ENCODE measurements around the gene HIVEP2.

HIVEP2 gene

GRCh38 chr6:142880201-142880600 lies 64.8 kb downstream of the HIVEP2 start:
- Histone ChIP-seq H2BK120ac (ENCODE audit: low read depth, low read length) (no peak overlapping the region), H3K27me3 (ENCODE audit: insufficient read depth, low read length, poor library complexity) (no peaks in the 10 kb centered on the region), H3K9ac (ENCODE audit: low read length) (no peak overlapping the region), H3K56ac (ENCODE audit: low read length) (no peak overlapping the region), H4K8ac (ENCODE audit: low read depth, low read length) (no peak overlapping the region), H2BK15ac (replicated peaks; ENCODE audit: low read depth) (no peak overlapping the region), H3K4me2 (ENCODE audit: low read length) (no peak overlapping the region), H3K23ac (ENCODE audit: low read length) (no peak overlapping the region), H3K36me3 (ENCODE audit: control insufficient read depth, insufficient read depth, low read length) (no peaks in the 10 kb centered on the region), H2BK5ac (ENCODE audit: low read length) (no peak overlapping the region), H4K5ac (ENCODE audit: low read length) (no peak overlapping the region), H3K27ac (ENCODE audit: low read depth, low read length) (no peak overlapping the region), H3K79me2 (ENCODE audit: control insufficient read depth, insufficient read depth, low read length) (no peaks in the 10 kb centered on the region), H3K79me1 (ENCODE audit: low read length) (no peaks in the 10 kb centered on the region), H2AK5ac (ENCODE audit: low read length) (peak overlapping the region; percentile 17), H3K4me1 (ENCODE audit: control insufficient read depth, low read depth, low read length) (peaks cover 23% of the 10 kb centered on the region), H3K18ac (ENCODE audit: low read length) (peak overlapping the region; percentile 18), H3K4me3 (ENCODE audit: low read length) (no peak overlapping the region), H3K4ac (ENCODE audit: low read depth, low read length) (no peak overlapping the region)
- no peak for DNase-seq
- no CpG with 5 or more reads among the region's 2 CpGs for WGBS (ENCODE audit: extremely low coverage, insufficient coverage, low lambda C conversion rate)

- H3K27ac ChIP-seq (ENCODE audit: low read depth, low read length), result no peak overlapping the region
- no peak overlapping the region for H2BK5ac ChIP-seq (ENCODE audit: low read length)
- H3K9ac ChIP-seq (ENCODE audit: low read length), result no peak overlapping the region
- H3K23ac ChIP-seq (ENCODE audit: low read length), result no peak overlapping the region
- peaks cover 29% of the 10 kb centered on the region for H3K4me1 ChIP-seq (ENCODE audit: control insufficient read depth, low read depth, low read length)
- no peak overlapping the region for H3K4me3 ChIP-seq (ENCODE audit: low read length)
- H4K5ac ChIP-seq (ENCODE audit: low read length), result no peak overlapping the region
- H3K36me3 ChIP-seq (ENCODE audit: control insufficient read depth, insufficient read depth, low read length), result no peaks in the 10 kb centered on the region
- no peaks in the 10 kb centered on the region for H3K79me2 ChIP-seq (ENCODE audit: control insufficient read depth, insufficient read depth, low read length)
- no peak overlapping the region for H3K4ac ChIP-seq (ENCODE audit: low read depth, low read length)
- no peak overlapping the region for H2AK5ac ChIP-seq (ENCODE audit: low read length)
- no peak overlapping the region for H2BK120ac ChIP-seq (ENCODE audit: low read depth, low read length)
- no peaks in the 10 kb centered on the region for H3K79me1 ChIP-seq (ENCODE audit: low read length)
- H4K8ac ChIP-seq (ENCODE audit: low read depth, low read length), result no peak overlapping the region
- WGBS (ENCODE audit: extremely low coverage, insufficient coverage, low lambda C conversion rate), result no CpG with 5 or more reads among the region's 2 CpGs
- H3K18ac ChIP-seq (ENCODE audit: low read length), result no peak overlapping the region
- H2BK15ac ChIP-seq (replicated peaks; ENCODE audit: low read depth), result no peak overlapping the region
- no peaks in the 10 kb centered on the region for H3K27me3 ChIP-seq (ENCODE audit: insufficient read depth, low read length, poor library complexity)
- DNase-seq, result peak; percentile 81
- no peak overlapping the region for H3K56ac ChIP-seq (ENCODE audit: low read length)
- no peak overlapping the region for H3K4me2 ChIP-seq (ENCODE audit: low read length)
Measured at GRCh38 chr6:142879527-142879926, 65.4 kb downstream of the HIVEP2 start.

DNA sequence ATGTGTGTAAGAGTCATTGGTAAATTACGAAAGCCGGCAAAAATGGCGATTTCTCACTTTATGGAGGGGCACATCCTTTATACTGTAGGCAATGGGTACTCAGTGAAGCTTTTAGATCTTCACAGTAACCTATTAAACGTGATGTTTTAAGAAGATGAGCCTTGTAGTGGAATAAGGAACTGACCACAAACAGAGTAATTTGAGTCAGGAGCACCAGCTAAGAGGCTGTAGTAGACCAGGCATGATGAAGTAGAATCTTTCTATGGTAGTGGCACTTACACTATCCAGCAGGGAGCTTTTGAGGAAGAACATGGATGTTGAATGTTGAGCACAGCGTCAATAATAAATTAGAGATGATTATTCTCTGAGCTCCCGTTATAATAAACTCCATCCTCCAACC lies 65.9 kb downstream of the HIVEP2 start:
- no CpG with 5 or more reads among the region's 6 CpGs for WGBS (ENCODE audit: extremely low coverage, insufficient coverage, low lambda C conversion rate)
- Histone ChIP-seq H3K18ac (ENCODE audit: low read length) (no peak overlapping the region), H2AK5ac (ENCODE audit: low read length) (no peak overlapping the region), H3K27ac (ENCODE audit: low read depth, low read length) (no peak overlapping the region), H3K4me1 (ENCODE audit: control insufficient read depth, low read depth, low read length) (peaks cover 32% of the 10 kb centered on the region), H3K23ac (ENCODE audit: low read length) (no peak overlapping the region), H3K9ac (ENCODE audit: low read length) (no peak overlapping the region), H3K56ac (ENCODE audit: low read length) (peak overlapping the region; percentile 11), H3K79me1 (ENCODE audit: low read length) (no peaks in the 10 kb centered on the region), H2BK15ac (replicated peaks; ENCODE audit: low read depth) (no peak overlapping the region), H3K27me3 (ENCODE audit: insufficient read depth, low read length, poor library complexity) (no peaks in the 10 kb centered on the region), H2BK5ac (ENCODE audit: low read length) (no peak overlapping the region), H2BK120ac (ENCODE audit: low read depth, low read length) (no peak overlapping the region), H3K4me2 (ENCODE audit: low read length) (no peak overlapping the region), H3K36me3 (ENCODE audit: control insufficient read depth, insufficient read depth, low read length) (no peaks in the 10 kb centered on the region), H3K4ac (ENCODE audit: low read depth, low read length) (no peak overlapping the region), H4K5ac (ENCODE audit: low read length) (no peak overlapping the region), H3K4me3 (ENCODE audit: low read length) (no peak overlapping the region), H4K8ac (ENCODE audit: low read depth, low read length) (no peak overlapping the region), H3K79me2 (ENCODE audit: control insufficient read depth, insufficient read depth, low read length) (no peaks in the 10 kb centered on the region)
- no peak for DNase-seq

DNA sequence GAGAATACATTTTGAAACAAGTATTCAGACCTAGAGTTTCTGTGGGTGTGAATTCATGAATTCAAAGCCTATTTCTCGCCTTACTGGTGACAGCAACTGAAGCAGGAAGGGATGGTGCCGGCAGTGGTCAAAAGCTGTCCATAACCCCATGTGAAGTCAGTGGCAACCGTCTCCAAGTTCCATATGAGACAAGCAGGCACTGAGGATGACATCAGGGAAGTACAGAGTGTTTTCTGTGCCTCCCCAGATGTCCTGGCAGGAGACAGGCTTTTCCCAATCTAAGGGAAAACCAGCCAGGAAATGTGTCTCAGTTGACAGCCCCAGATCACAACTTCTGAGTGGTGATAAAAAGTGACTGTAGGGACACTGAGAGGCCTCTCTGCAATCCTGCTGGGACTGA lies 66.6 kb downstream of the HIVEP2 start:
- H3K9ac ChIP-seq (ENCODE audit: low read length), result no peak overlapping the region
- whole genome bisulfite sequencing (ENCODE audit: extremely low coverage, insufficient coverage, low lambda C conversion rate), result no CpG with 5 or more reads among the region's 3 CpGs
- no peak overlapping the region for H3K18ac ChIP-seq (ENCODE audit: low read length)
- H2BK15ac ChIP-seq (replicated peaks; ENCODE audit: low read depth), result no peak overlapping the region
- peaks cover 32% of the 10 kb centered on the region for H3K4me1 ChIP-seq (ENCODE audit: control insufficient read depth, low read depth, low read length)
- H3K56ac ChIP-seq (ENCODE audit: low read length), result no peak overlapping the region
- H2AK5ac ChIP-seq (ENCODE audit: low read length), result no peak overlapping the region
- no peak overlapping the region for H3K4ac ChIP-seq (ENCODE audit: low read depth, low read length)
- no peaks in the 10 kb centered on the region for H3K36me3 ChIP-seq (ENCODE audit: control insufficient read depth, insufficient read depth, low read length)
- H3K27me3 ChIP-seq (ENCODE audit: insufficient read depth, low read length, poor library complexity), result no peaks in the 10 kb centered on the region
- no peak overlapping the region for H2BK5ac ChIP-seq (ENCODE audit: low read length)
- no peak overlapping the region for H3K4me3 ChIP-seq (ENCODE audit: low read length)
- no peak overlapping the region for H4K8ac ChIP-seq (ENCODE audit: low read depth, low read length)
- H3K79me1 ChIP-seq (ENCODE audit: low read length), result no peaks in the 10 kb centered on the region
- no peaks in the 10 kb centered on the region for H3K79me2 ChIP-seq (ENCODE audit: control insufficient read depth, insufficient read depth, low read length)
- no peak overlapping the region for H3K27ac ChIP-seq (ENCODE audit: low read depth, low read length)
- no peak overlapping the region for H4K5ac ChIP-seq (ENCODE audit: low read length)
- DNase-seq, result peak; percentile 70
- no peak overlapping the region for H3K4me2 ChIP-seq (ENCODE audit: low read length)
- H3K23ac ChIP-seq (ENCODE audit: low read length), result no peak overlapping the region
- no peak overlapping the region for H2BK120ac ChIP-seq (ENCODE audit: low read depth, low read length)

DNA sequence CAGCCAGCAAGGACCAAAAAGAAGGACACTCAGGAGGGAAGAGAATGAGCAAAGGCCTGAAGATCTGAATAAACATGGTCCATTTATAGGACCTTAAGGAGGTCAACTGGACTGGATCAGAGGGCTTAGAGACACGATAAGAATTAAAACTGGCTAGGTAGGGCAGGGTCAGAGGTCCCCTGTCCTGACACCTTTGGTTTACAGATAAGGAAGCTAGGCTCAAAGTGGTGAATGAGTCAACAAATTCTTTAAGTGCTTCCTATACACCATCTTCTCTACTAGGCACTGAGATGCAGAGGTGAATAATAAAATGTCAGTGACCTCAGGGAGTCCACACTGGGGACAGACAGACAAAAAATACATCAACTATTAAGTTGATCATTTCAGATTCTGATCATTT lies 70.3 kb downstream of the HIVEP2 start:
- Histone ChIP-seq H2BK5ac (ENCODE audit: low read length) (no peak overlapping the region), H3K79me1 (ENCODE audit: low read length) (no peaks in the 10 kb centered on the region), H3K4ac (ENCODE audit: low read depth, low read length) (no peak overlapping the region), H4K8ac (ENCODE audit: low read depth, low read length) (no peak overlapping the region), H3K4me1 (ENCODE audit: control insufficient read depth, low read depth, low read length) (peaks cover 28% of the 10 kb centered on the region), H2BK15ac (replicated peaks; ENCODE audit: low read depth) (no peak overlapping the region), H3K56ac (ENCODE audit: low read length) (no peak overlapping the region), H3K79me2 (ENCODE audit: control insufficient read depth, insufficient read depth, low read length) (no peaks in the 10 kb centered on the region), H3K18ac (ENCODE audit: low read length) (peak overlapping the region; percentile 47), H4K5ac (ENCODE audit: low read length) (no peak overlapping the region), H3K4me3 (ENCODE audit: low read length) (no peak overlapping the region), H3K4me2 (ENCODE audit: low read length) (no peak overlapping the region), H3K9ac (ENCODE audit: low read length) (no peak overlapping the region), H2BK120ac (ENCODE audit: low read depth, low read length) (no peak overlapping the region), H3K23ac (ENCODE audit: low read length) (no peak overlapping the region), H3K27ac (ENCODE audit: low read depth, low read length) (no peak overlapping the region), H3K36me3 (ENCODE audit: control insufficient read depth, insufficient read depth, low read length) (no peaks in the 10 kb centered on the region), H3K27me3 (ENCODE audit: insufficient read depth, low read length, poor library complexity) (no peaks in the 10 kb centered on the region), H2AK5ac (ENCODE audit: low read length) (no peak overlapping the region)
- DNase-seq, result peak; percentile 93
- WGBS (ENCODE audit: extremely low coverage, insufficient coverage, low lambda C conversion rate), result no CpG with 5 or more reads among the region's 1 CpG

DNA sequence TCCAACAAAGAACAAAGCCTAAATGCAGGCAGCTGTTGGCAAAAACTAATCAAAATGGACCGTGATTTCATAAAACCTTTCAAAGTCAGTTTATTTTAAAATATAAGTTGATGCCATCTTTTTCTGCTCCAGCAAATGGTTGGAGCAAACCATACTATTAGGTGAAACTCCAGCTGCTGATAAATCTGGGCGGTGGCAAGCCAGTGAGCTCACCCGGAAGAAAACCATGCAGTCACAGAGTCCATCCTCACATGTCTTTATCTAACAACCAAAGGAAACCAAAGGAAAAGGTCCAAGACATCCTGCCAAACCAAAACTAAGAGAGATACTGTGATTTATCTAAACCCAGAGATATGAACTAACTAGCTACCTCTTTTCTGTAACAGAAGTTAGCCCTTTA lies 72.6 kb downstream of the HIVEP2 start:
- WGBS (ENCODE audit: extremely low coverage, insufficient coverage, low lambda C conversion rate), result no CpG with 5 or more reads among the region's 3 CpGs
- Histone ChIP-seq H3K4me2 (ENCODE audit: low read length) (no peak overlapping the region), H2BK120ac (ENCODE audit: low read depth, low read length) (no peak overlapping the region), H3K56ac (ENCODE audit: low read length) (no peak overlapping the region), H3K18ac (ENCODE audit: low read length) (no peak overlapping the region), H4K8ac (ENCODE audit: low read depth, low read length) (no peak overlapping the region), H3K27me3 (ENCODE audit: insufficient read depth, low read length, poor library complexity) (no peaks in the 10 kb centered on the region), H3K4ac (ENCODE audit: low read depth, low read length) (no peak overlapping the region), H3K4me1 (ENCODE audit: control insufficient read depth, low read depth, low read length) (peaks cover 18% of the 10 kb centered on the region), H2AK5ac (ENCODE audit: low read length) (no peak overlapping the region), H2BK15ac (replicated peaks; ENCODE audit: low read depth) (no peak overlapping the region), H3K4me3 (ENCODE audit: low read length) (no peak overlapping the region), H2BK5ac (ENCODE audit: low read length) (no peak overlapping the region), H4K5ac (ENCODE audit: low read length) (no peak overlapping the region), H3K23ac (ENCODE audit: low read length) (no peak overlapping the region), H3K27ac (ENCODE audit: low read depth, low read length) (no peak overlapping the region), H3K79me2 (ENCODE audit: control insufficient read depth, insufficient read depth, low read length) (no peaks in the 10 kb centered on the region), H3K36me3 (ENCODE audit: control insufficient read depth, insufficient read depth, low read length) (no peaks in the 10 kb centered on the region), H3K9ac (ENCODE audit: low read length) (no peak overlapping the region), H3K79me1 (ENCODE audit: low read length) (no peaks in the 10 kb centered on the region)
- no peak for DNase-seq
